BE2C (cell line): ENCODE measurements around the gene GIGYF2.

Experiments used
- DNase-seq: peaks from one replicate; pipeline ENCODE4 v3.0.0-alpha.2; 2020
- H3K27me3 ChIP-seq: fragments of 250-450 bp; sonication (Bioruptor Pico); 2 replicates; pipeline ENCODE4 v1.5.1; 2020; ENCODE audit warnings: mild to moderate bottlenecking
- H3K36me3 ChIP-seq: fragments of 250-450 bp; sonication (Bioruptor Pico); 2 replicates; pipeline ENCODE4 v1.5.1; 2020; ENCODE audit warnings: mild to moderate bottlenecking
- H3K4me1 ChIP-seq: fragments of 250-450 bp; sonication (Bioruptor Pico); 2 replicates; pipeline ENCODE4 v1.5.1; 2020
- H3K4me3 ChIP-seq: 2 replicates; pipeline ENCODE4 v1.5.1; 2011; ENCODE audit warnings: low read depth, low read length
- H3K9me3 ChIP-seq: fragments of 250-450 bp; sonication (Bioruptor Pico); 2 replicates; pipeline ENCODE4 v1.5.1; 2020
- TF ChIP-seq, protein P1 (sequence below): IDR thresholded peaks from 2 replicates; pipeline ENCODE4 v1.5.1; 2012; ENCODE audit warnings: mild to moderate bottlenecking, low read depth, low read length

Gene GIGYF2

DNA sequence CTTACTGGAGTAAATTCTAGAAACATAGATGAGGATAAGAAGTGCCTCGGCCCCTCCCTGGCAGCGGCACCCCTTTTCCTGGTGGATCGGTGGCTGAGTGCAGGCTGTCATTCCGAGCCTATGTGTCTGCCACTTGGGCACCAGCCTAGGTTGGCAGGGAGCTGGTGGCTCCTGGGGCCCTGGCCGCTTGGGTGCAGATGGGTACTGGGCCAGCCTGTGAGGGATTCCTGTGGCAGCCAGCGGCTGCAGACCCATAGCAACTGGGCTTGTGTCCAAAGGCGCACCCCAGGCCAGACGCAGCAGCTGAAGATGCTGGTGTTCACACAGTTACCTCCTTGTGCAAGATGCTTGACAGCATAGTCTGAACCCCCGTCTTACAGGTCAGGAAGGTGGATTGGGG is 175.7 kb downstream of the GIGYF2 start:
- TF ChIP-seq, protein P1, sequence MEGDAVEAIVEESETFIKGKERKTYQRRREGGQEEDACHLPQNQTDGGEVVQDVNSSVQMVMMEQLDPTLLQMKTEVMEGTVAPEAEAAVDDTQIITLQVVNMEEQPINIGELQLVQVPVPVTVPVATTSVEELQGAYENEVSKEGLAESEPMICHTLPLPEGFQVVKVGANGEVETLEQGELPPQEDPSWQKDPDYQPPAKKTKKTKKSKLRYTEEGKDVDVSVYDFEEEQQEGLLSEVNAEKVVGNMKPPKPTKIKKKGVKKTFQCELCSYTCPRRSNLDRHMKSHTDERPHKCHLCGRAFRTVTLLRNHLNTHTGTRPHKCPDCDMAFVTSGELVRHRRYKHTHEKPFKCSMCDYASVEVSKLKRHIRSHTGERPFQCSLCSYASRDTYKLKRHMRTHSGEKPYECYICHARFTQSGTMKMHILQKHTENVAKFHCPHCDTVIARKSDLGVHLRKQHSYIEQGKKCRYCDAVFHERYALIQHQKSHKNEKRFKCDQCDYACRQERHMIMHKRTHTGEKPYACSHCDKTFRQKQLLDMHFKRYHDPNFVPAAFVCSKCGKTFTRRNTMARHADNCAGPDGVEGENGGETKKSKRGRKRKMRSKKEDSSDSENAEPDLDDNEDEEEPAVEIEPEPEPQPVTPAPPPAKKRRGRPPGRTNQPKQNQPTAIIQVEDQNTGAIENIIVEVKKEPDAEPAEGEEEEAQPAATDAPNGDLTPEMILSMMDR, result no peak
- peaks cover 20% of the 10 kb centered on the region for H3K27me3 ChIP-seq
- no peaks in the 10 kb centered on the region for H3K4me1 ChIP-seq
- no peak for DNase-seq
- H3K36me3 ChIP-seq, result no peaks in the 10 kb centered on the region
- H3K4me3 ChIP-seq, result no peak overlapping the region
- no peaks in the 10 kb centered on the region for H3K9me3 ChIP-seq

DNA sequence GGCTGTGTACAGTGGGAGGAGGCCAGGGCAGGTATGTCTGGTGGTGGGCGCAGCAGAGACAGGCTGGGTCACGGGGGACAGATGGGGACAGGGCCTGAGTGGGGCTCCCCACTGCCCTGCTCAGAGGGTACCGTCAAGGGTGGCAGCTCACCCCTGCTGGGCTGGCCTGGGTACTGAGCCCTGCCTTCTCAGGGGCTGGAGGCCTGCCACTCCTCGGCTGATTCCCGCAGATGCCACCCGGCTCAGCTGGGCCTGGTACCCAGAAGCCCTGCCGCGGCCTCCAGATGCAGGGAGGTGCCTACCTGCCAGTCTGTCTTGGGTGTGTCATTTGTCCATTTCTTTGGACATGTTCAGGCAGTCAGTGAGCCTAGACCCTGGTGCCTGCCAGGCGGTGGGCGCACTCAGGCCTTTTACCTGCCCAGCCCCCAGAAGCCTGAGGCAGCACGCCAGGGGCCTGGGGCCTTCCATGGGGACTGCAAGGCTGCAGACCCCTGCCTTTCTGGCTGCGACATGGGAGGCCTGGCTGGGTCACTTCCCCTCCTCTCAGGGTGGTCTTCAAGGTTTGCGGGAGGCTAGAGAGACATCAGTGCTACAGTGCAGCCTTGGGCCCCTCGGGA is 176.3 kb downstream of the GIGYF2 start:
- TF ChIP-seq, protein P1, result no peak
- DNase-seq, result no peak
- Histone ChIP-seq H3K9me3 (no peaks in the 10 kb centered on the region), H3K4me3 (no peak overlapping the region), H3K27me3 (peaks cover 20% of the 10 kb centered on the region), H3K4me1 (no peaks in the 10 kb centered on the region), H3K36me3 (no peaks in the 10 kb centered on the region)

- TF ChIP-seq, protein P1, result no peak
- H3K4me1 ChIP-seq, result no peaks in the 10 kb centered on the region
- no peak overlapping the region for H3K4me3 ChIP-seq
- no peaks in the 10 kb centered on the region for H3K36me3 ChIP-seq
- DNase-seq, result no peak
- peaks cover 20% of the 10 kb centered on the region for H3K27me3 ChIP-seq
- no peaks in the 10 kb centered on the region for H3K9me3 ChIP-seq
Measured at GRCh38 chr2:232873909-232874641, 176.9 kb downstream of the GIGYF2 start.

- Histone ChIP-seq H3K4me1 (no peaks in the 10 kb centered on the region), H3K36me3 (no peaks in the 10 kb centered on the region), H3K27me3 (peaks cover 20% of the 10 kb centered on the region), H3K9me3 (no peaks in the 10 kb centered on the region), H3K4me3 (no peak overlapping the region)
- TF ChIP-seq, protein P1, result no peak
- DNase-seq, result no peak
Measured at GRCh38 chr2:232874677-232875223, 177.6 kb downstream of the GIGYF2 start.

- H3K4me3 ChIP-seq, result no peak overlapping the region
- TF ChIP-seq, protein P1, result no peak
- H3K9me3 ChIP-seq, result no peaks in the 10 kb centered on the region
- peaks cover 20% of the 10 kb centered on the region for H3K27me3 ChIP-seq
- no peak for DNase-seq
- no peaks in the 10 kb centered on the region for H3K4me1 ChIP-seq
- H3K36me3 ChIP-seq, result no peaks in the 10 kb centered on the region
Measured at GRCh38 chr2:232875256-232876121, 178.4 kb downstream of the GIGYF2 start.
